LNCaP clone FGC (cell line): ENCODE results near the gene ICE2.
A peak's percentile ranks its signal among the peaks of the same experiment; 100 is the strongest.

Experiments
- DNase-seq: peaks from one replicate; pipeline ENCODE4 v3.0.0-alpha.2; 2011; ENCODE audit warnings: low read depth
- H3K4me3 ChIP-seq: 2 replicates; pipeline ENCODE4 v1.5.1; 2011; ENCODE audit warnings: mild to moderate bottlenecking, low read depth, low read length, control low read depth
- TF ChIP-seq, protein P1 (sequence below): IDR thresholded peaks from 2 replicates; pipeline ENCODE4 v1.5.1; 2012; ENCODE audit warnings: mild to moderate bottlenecking; ENCODE audit not compliant: control insufficient read depth, insufficient read depth; ENCODE audit errors: extremely low read depth

ICE2 gene

DNA sequence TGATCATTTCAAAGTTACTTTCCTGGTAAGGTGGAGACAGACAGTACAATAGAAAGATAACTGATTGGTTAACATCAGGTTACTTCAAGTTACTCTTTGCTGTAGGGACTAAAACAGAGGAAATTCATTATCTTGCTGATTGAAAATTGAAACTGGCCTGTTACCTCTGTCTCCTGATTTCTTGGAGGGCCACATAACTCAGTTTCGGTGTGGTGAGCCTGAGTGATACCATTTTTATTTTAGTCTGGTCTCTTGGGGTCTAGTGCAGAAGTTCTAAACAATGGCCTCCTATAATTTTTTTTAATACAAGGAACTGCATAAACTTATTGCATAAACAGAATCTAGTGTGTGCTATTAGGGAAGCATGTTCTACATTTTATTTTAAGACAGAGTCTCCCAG, 1.2 kb upstream of the ICE2 start:
- TF ChIP-seq, protein P1, sequence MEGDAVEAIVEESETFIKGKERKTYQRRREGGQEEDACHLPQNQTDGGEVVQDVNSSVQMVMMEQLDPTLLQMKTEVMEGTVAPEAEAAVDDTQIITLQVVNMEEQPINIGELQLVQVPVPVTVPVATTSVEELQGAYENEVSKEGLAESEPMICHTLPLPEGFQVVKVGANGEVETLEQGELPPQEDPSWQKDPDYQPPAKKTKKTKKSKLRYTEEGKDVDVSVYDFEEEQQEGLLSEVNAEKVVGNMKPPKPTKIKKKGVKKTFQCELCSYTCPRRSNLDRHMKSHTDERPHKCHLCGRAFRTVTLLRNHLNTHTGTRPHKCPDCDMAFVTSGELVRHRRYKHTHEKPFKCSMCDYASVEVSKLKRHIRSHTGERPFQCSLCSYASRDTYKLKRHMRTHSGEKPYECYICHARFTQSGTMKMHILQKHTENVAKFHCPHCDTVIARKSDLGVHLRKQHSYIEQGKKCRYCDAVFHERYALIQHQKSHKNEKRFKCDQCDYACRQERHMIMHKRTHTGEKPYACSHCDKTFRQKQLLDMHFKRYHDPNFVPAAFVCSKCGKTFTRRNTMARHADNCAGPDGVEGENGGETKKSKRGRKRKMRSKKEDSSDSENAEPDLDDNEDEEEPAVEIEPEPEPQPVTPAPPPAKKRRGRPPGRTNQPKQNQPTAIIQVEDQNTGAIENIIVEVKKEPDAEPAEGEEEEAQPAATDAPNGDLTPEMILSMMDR, result no peak
- H3K4me3 ChIP-seq, result no peak overlapping the region
- DNase-seq, result no peak

DNA sequence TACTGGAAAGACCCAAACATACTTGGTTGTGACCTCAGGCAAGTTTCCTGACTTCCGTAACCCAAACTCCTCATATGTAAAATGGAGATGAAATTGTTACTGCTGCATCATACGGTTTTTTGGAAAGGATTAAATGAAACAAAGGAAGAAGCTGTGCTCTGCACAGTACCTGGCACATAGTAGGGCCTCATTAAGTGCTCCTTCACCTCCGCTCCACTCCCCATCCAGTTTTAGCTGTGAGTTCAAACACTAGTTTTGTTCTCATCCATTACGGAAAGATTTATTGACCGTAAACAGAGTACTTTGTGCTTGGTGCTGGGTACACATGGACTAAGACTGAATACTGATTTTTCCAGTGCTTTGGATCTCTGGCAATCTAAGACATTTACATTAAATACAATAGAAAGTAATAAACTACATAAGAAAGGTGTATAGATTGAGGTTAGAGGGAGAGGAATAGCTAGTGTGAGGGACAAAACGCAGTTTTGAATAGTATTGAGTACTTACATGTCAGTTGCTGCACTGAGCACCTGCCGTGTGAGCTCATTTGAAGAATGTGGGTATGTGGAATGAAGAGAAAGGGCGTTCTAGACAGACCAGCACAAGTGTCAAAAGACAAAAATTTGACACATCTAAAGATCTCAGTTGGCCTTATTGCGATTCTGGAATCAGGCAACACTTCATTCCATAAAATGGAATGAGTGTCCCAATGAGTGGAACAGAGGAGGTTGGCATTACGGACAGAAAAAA, 594 bp upstream of the ICE2 start:
- peak overlapping the region; percentile 66 for H3K4me3 ChIP-seq
- TF ChIP-seq, protein P1, result no peak
- DNase-seq, result no peak

DNA sequence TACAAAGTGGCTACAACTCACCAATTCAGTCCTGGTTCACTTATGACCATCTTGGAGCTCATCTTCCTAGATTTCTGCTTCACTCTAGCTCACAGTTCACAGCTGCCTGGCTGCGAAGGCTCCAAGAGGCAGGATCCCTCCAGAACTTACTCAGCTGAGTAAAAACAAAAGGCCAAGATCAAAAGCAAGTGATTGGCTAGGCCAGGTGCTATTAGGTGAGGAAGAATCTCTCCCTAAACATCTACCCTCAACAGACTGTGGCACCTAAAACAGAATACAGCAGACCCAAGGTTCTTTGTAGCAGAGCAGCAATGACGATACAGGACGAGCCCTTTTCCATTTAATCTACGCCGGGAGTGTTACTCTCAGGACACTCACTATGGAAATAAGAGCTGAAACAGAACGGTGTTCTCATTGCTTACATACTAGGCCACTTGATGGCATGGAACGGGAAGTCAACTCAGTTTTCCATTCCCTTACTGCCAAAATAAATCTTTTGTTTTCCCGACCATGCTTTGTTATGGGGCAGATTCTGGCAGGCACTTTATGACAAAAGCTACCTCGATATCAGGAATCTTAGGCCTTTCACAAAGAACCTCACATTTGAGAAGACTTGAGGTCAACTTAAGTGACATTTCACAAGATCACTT, 901 bp downstream of the ICE2 start:
- TF ChIP-seq, protein P1, result no peak
- peak overlapping the region; percentile 66 for H3K4me3 ChIP-seq
- no peak for DNase-seq

DNA sequence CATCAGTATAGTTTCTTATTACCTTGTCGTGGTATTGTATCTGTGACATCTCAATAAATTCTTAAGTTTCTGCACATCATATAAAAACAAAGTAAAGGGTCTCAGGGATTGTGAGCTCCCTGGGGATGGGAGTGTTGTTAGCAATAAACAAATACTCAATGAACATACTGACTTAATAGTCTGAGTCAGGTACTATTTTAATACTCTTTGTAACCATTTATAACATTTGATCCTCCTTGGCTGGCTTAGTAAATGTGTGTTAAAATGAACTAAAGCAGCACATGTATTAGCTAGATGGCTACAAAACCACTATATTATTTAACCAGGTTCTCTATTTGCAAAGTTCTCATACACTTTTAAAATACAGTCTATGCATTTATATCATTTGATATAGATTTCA, 1.8 kb downstream of the ICE2 start:
- no peak for DNase-seq
- no peak overlapping the region; the same call in 1 of the 2 replicates for H3K4me3 ChIP-seq
- TF ChIP-seq, protein P1, result no peak

DNA sequence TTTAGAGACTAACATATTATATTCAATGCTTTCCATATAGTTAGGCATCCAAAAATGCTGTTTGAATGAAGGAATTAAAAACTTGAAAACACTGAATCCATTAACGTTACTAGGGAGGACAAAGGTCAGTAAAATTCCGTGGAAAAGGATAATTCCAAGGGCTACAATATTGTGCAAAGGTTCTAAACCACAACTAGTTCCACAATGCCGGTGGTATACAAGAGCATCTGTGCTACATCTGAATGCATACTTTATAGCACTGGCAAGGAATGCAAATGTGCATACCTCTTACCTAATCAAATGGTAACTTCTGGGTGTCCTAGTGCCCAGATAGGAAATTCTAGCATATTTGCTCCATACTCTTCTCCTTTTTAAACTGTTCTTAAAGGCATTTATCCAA, 2.2 kb downstream of the ICE2 start:
- TF ChIP-seq, protein P1, result no peak
- H3K4me3 ChIP-seq, result no peak overlapping the region
- no peak for DNase-seq

DNA sequence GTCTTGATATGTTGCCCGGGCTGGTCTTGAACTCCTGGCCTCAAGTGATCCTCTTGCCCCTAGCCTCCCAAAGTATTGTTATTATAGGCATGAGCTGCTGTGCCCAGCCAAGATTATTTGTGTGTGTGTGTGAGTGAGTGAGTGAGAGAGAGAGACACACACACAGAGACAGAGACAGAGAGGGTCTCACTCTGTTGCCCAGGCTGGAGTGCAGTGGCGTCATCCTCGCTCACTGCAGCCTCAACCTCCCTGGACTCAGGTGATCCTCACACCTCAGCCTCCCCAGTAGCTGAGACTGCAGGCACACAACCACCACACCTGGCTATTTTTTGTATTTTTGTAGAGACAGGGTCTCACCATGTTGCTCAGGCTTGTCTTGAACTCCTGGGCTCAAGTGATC, 5.8 kb downstream of the ICE2 start:
- TF ChIP-seq, protein P1, result no peak
- DNase-seq, result no peak
- H3K4me3 ChIP-seq, result no peak overlapping the region

DNA sequence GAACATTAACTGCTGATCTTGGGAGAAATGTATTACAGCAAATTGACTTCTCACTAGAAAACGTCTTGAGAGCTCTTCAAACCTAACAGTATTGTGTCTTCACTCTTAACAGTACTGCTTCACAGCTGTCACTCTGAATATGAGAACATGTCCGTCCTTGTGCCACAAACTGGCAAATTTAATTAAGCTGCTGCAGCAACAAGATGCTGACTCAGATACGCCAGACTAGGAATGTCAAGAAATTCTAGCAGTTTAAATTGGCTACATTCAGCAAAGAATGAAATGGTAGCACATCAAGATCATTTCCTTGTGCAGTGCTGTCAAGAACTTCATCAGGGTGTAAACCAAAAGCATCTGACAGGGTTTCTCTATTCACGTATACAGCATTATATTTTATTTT, 7.6 kb downstream of the ICE2 start:
- H3K4me3 ChIP-seq, result no peak overlapping the region
- no peak for DNase-seq
- TF ChIP-seq, protein P1, result no peak
